WTC11 (cell line): Measurements from ENCODE around the gene COPE. TPM values are rescaled to one million over a fixed set of nuclear protein-coding genes. Genes with fewer than 3 reads are reported as not detected.

Source experiments
- ATAC-seq: fragments of 200-7000 bp; cut with Tn5 transposase; 2 replicates; pipeline ENCODE4 v1.10.0; 2021; ENCODE audit warnings: mild to moderate bottlenecking, moderate library complexity
- CTCF ChIA-PET: fragments of 300-600 bp; sonication (Branson Sonifier 250); formaldehyde crosslinking; loops from one replicate; lab custom pipeline; 2021; ENCODE audit warnings: antibody characterized with exemption; lab: Charles Lee
- POLR2A ChIA-PET: fragments of 350-600 bp; sonication (Branson Sonifier 250); formaldehyde crosslinking; loops from one replicate; lab custom pipeline; 2021; ENCODE audit warnings: antibody characterized with exemption; lab: Charles Lee
- DNase-seq: peaks from one replicate; pipeline ENCODE4 v3.0.0; 2021; ENCODE audit warnings: low spot score
- H3K27ac Mint-ChIP-seq: 2 replicates; pipeline ENCODE4 v1.8.0; 2021; ENCODE audit warnings: mixed read lengths
- H3K27me3 Mint-ChIP-seq: 2 replicates; pipeline ENCODE4 v1.8.0; 2021; ENCODE audit warnings: low read depth, mild to moderate bottlenecking, moderate library complexity, mixed read lengths
- H3K36me3 Mint-ChIP-seq: 2 replicates; pipeline ENCODE4 v1.8.0; 2021; ENCODE audit warnings: mixed read lengths
- H3K4me1 Mint-ChIP-seq: 2 replicates; pipeline ENCODE4 v1.8.0; 2022; ENCODE audit warnings: mixed read lengths
- H3K4me3 Mint-ChIP-seq: 2 replicates; pipeline ENCODE4 v1.8.0; 2021; ENCODE audit warnings: mild to moderate bottlenecking, moderate library complexity, mixed read lengths
- H3K9me3 Mint-ChIP-seq: 2 replicates; pipeline ENCODE4 v1.8.0; 2021; ENCODE audit warnings: mixed read lengths
- AFF4 ChIP-seq: sonication (generic); formaldehyde crosslinking; IDR thresholded peaks from 2 replicates; pipeline ENCODE4 v1.8.1; 2023; ENCODE audit warnings: mild to moderate bottlenecking, missing genetic modification reagents, borderline replicate concordance
- ATF1 ChIP-seq: sonication (generic); formaldehyde crosslinking; IDR thresholded peaks from 2 replicates; pipeline ENCODE4 v1.8.1; 2023; ENCODE audit warnings: mild to moderate bottlenecking, moderate library complexity, missing genetic modification reagents
- FOXP1 ChIP-seq: sonication (generic); formaldehyde crosslinking; IDR thresholded peaks from 2 replicates; pipeline ENCODE4 v1.8.0; 2022; ENCODE audit warnings: missing genetic modification reagents, mild to moderate bottlenecking, moderate library complexity, borderline replicate concordance
- JAZF1 ChIP-seq: fragments of 250-450 bp; sonication (Bioruptor Pico); IDR thresholded peaks from 2 replicates; pipeline ENCODE4 v1.9.0; 2021; ENCODE audit warnings: moderate library complexity, mild to moderate bottlenecking, inconsistent platforms
- JUN ChIP-seq: sonication (generic); formaldehyde crosslinking; IDR thresholded peaks from 2 replicates; pipeline ENCODE4 v1.8.0; 2023; ENCODE audit warnings: mild to moderate bottlenecking, missing genetic modification reagents
- KAT7 ChIP-seq: sonication (generic); formaldehyde crosslinking; IDR thresholded peaks from 2 replicates; pipeline ENCODE4 v1.8.1; 2023; ENCODE audit warnings: missing genetic modification reagents, mild to moderate bottlenecking, borderline replicate concordance
- MAX ChIP-seq: sonication (generic); formaldehyde crosslinking; IDR thresholded peaks from 2 replicates; pipeline ENCODE4 v1.8.0; 2022; ENCODE audit warnings: mild to moderate bottlenecking, missing genetic modification reagents
- PREB ChIP-seq: sonication (generic); formaldehyde crosslinking; IDR thresholded peaks from 2 replicates; pipeline ENCODE4 v1.8.1; 2022; ENCODE audit warnings: mild to moderate bottlenecking, missing genetic modification reagents, moderate library complexity, borderline replicate concordance
- PRRX2 ChIP-seq: fragments of 250-450 bp; sonication (Bioruptor Pico); IDR thresholded peaks from 2 replicates; pipeline ENCODE4 v1.8.0; 2021; ENCODE audit warnings: mild to moderate bottlenecking
- SP1 ChIP-seq: sonication (generic); formaldehyde crosslinking; conservative IDR thresholded peaks from 2 replicates; pipeline ENCODE4 v1.8.1; 2022; ENCODE audit warnings: missing genetic modification reagents
- STAT6 ChIP-seq: sonication (generic); formaldehyde crosslinking; conservative IDR thresholded peaks from 2 replicates; pipeline ENCODE4 v1.8.1; 2023; ENCODE audit warnings: mild to moderate bottlenecking, low read depth, missing genetic modification reagents, moderate library complexity
- TEAD1 ChIP-seq: sonication (generic); formaldehyde crosslinking; IDR thresholded peaks from 2 replicates; pipeline ENCODE4 v1.8.0; 2022; ENCODE audit warnings: mild to moderate bottlenecking, missing genetic modification reagents
- USF1 ChIP-seq: sonication (generic); formaldehyde crosslinking; IDR thresholded peaks from 2 replicates; pipeline ENCODE4 v1.8.0; 2022; ENCODE audit warnings: mild to moderate bottlenecking, missing genetic modification reagents
- USF2 ChIP-seq: sonication (generic); formaldehyde crosslinking; IDR thresholded peaks from 2 replicates; pipeline ENCODE4 v1.8.1; 2023; ENCODE audit warnings: mild to moderate bottlenecking, missing genetic modification reagents, moderate library complexity
- ZNF138 ChIP-seq: sonication (generic); formaldehyde crosslinking; conservative IDR thresholded peaks from 2 replicates; pipeline ENCODE4 v1.8.1; 2022; ENCODE audit warnings: mild to moderate bottlenecking, moderate library complexity, missing genetic modification reagents
- ZNF232 ChIP-seq: sonication (generic); formaldehyde crosslinking; IDR thresholded peaks from 2 replicates; pipeline ENCODE4 v1.8.0; 2022; ENCODE audit warnings: mild to moderate bottlenecking, missing genetic modification reagents
- total RNA-seq: library from RNA; stranded (reverse); gene quantifications from 3 replicates; pipeline ENCODE4 v1.2.3, GENCODE V29; 2021

Gene COPE
- total RNA-seq, 1 experiment from 2014 or later, result 228 TPM

- no peak for TF ChIP-seq TEAD1 (CRISPR knock-in tag)
- no peak for TF ChIP-seq STAT6 (CRISPR knock-in tag)
- no peak for TF ChIP-seq AFF4 (CRISPR knock-in tag)
- TF ChIP-seq MAX (CRISPR knock-in tag), result no peak
- no peak for TF ChIP-seq USF1 (CRISPR knock-in tag)
- no peak for TF ChIP-seq ATF1
- TF ChIP-seq FOXP1, result no peak
- no peak for TF ChIP-seq PRRX2 (CRISPR knock-in tag)
- DNase-seq (peak; percentile 25), ATAC-seq (no peak; the same call in 1 of the 2 replicates)
- Mint-ChIP-seq H3K36me3 (peaks cover 2% of the 10 kb centered on the region; the same call in 1 of the 2 replicates), H3K4me3 (peak overlapping the region; percentile 80), H3K9me3 (no peaks in the 10 kb centered on the region), H3K27ac (no peak overlapping the region), H3K27me3 (peaks cover 16% of the 10 kb centered on the region), H3K4me1 (no peaks in the 10 kb centered on the region)
- ChIA-PET CTCF (interaction anchor here (0.7 to 3.5 kb wide), 6 partner anchors 20 to 110 kb away, joined by 3 to 35 read pairs (median 3); partner anchors contain the start of genes COPE, DDX49 and UPF1), POLR2A (interaction anchor here (0.6 to 1.3 kb wide), 3 partner anchors 22 to 574 kb away, joined by 3 read pairs; partner anchors contain the start of genes COPE and LSM4)
Measured at GRCh38 chr19:18896421-18896841, 22.8 kb downstream of the COPE start.

- CTCF ChIA-PET, result interaction anchor here (0.6 to 3.5 kb wide), 13 partner anchors 20 to 122 kb away, joined by 3 to 35 read pairs (median 5); partner anchors contain the start of genes COPE, DDX49 and UPF1
- no peaks in the 10 kb centered on the region for H3K36me3 Mint-ChIP-seq
- TF ChIP-seq USF2 (CRISPR knock-in tag) (peak; percentile 48; the same call in 1 of the 2 replicates), KAT7 (CRISPR knock-in tag) (0 out of 2 replicates have a peak, but pooled peaks have one; percentile 32), PREB (CRISPR knock-in tag) (no peak), ZNF138 (CRISPR knock-in tag) (no peak), ZNF232 (CRISPR knock-in tag) (no peak), JUN (CRISPR knock-in tag) (0 out of 2 replicates have a peak, but pooled peaks have one; percentile 8), JAZF1 (CRISPR knock-in tag) (no peak), AFF4 (CRISPR knock-in tag) (no peak), SP1 (CRISPR knock-in tag) (peak; percentile 59)
- TF ChIP-seq, all 79 proteins: peak for 4
- POLR2A ChIA-PET, result interaction anchor here (0.6 to 1.3 kb wide), 3 partner anchors 23 to 573 kb away, joined by 3 read pairs; partner anchors contain the start of genes COPE and LSM4
- ATAC-seq (peak; percentile 46), DNase-seq (peak; percentile 48)
- Mint-ChIP-seq H3K4me1 (no peaks in the 10 kb centered on the region), H3K27me3 (peaks cover 16% of the 10 kb centered on the region), H3K27ac (no peak within 1 kb of the TSS), H3K9me3 (no peaks in the 10 kb centered on the region), H3K4me3 (peak within 1 kb of the TSS; percentile 80)
Measured at GRCh38 chr19:18895824-18896341, 23.3 kb downstream of the COPE start, which contains the start of gene CERS1. TSS of gene CERS1 (minus strand) at chr19:18896158. CDS start at chr19:18896072, 86 bp downstream.
